HCT116 (cell line): ENCODE results near the gene CHAMP1. TPM values are rescaled to one million over a fixed set of nuclear protein-coding genes. Genes with fewer than 3 reads are reported as not detected.
A peak's percentile ranks its signal among the peaks of the same experiment; 100 is the strongest.
"Not testable (repeated sequence)": the region's sequence is repeated elsewhere in the genome, so short reads cannot be mapped to it uniquely, and the experiment has no call there.

ENCODE experiments used
- ATAC-seq: fragments of 200-7000 bp; cut with Tn5 transposase; 2 replicates; pipeline ENCODE4 v1.9.1; 2020; ENCODE audit warnings: mild to moderate bottlenecking, moderate library complexity
- BruUV-seq: library from RNA; stranded (reverse); fragments of 400-500 nt; replicated peaks from 2 replicates; lab custom pipeline; 2021; lab: Mats Ljungman, UMichigan
- CTCF ChIA-PET: fragments of 300-600 bp; sonication (Branson Sonifier 250); formaldehyde crosslinking; loops from one replicate; lab custom pipeline; 2021; ENCODE audit warnings: antibody characterized with exemption; lab: Charles Lee
- POLR2A ChIA-PET: fragments of 300-600, 350-600 bp; sonication (Branson Sonifier 250); formaldehyde crosslinking; loops from one replicate; lab custom pipeline; 2021; ENCODE audit warnings: antibody characterized with exemption; lab: Charles Lee
- RAD21 ChIA-PET, 2 experiments: fragments of 300-600 bp; sonication (Branson Sonifier 250); formaldehyde crosslinking; loops; one replicate each; lab custom pipeline; 2023; ENCODE audit warnings: low total read pairs in 2 of 2; ENCODE audit not compliant: uncharacterized antibody in 2 of 2, unreplicated experiment in 2 of 2, low non-redundant PET in 1 of 2; lab: Charles Lee
- DNase-seq: peaks from one replicate; pipeline ENCODE4 v3.0.0-alpha.2; 2010; ENCODE audit warnings: low read depth, low spot score
- H2AFZ ChIP-seq: fragments of 200-600 bp; shearing (Covaris generic), sonication (generic); 2 replicates; pipeline ENCODE4 v1.6.1; 2017; ENCODE audit warnings: low read depth, mixed run types, mixed read lengths, antibody characterized with exemption, low read length; ENCODE audit not compliant: poor library complexity, severe bottlenecking
- H3K27ac ChIP-seq: 2 replicates; pipeline ENCODE4 v1.5.1; 2012; ENCODE audit warnings: low read depth, low read length
- H3K27me3 ChIP-seq: fragments of 200-600 bp; sonication (generic); 2 replicates; pipeline ENCODE4 v1.6.1; 2016; ENCODE audit warnings: mixed run types, low read length, mixed read lengths; ENCODE audit not compliant: insufficient read depth
- H3K36me3 ChIP-seq, 2 experiments: fragments of 200-500 bp in 1 of 2; fragments of 200-600 bp in 1 of 2; sonication (Bioruptor generic) in 1 of 2; sonication (generic) in 1 of 2; 2 replicates each; pipeline versions ENCODE4 v1.5.1 to v1.6.1; 2014 to 2016; ENCODE audit warnings: low read length in 2 of 2, inconsistent platforms in 1 of 2, mixed read lengths in 1 of 2, mixed run types in 1 of 2; ENCODE audit not compliant: insufficient read depth in 2 of 2, control insufficient read depth in 1 of 2
- H3K4me1 ChIP-seq, 2 experiments: fragments of 200-600 bp in 1 of 2; sonication (generic) in 1 of 2; 2 replicates each; pipeline versions ENCODE4 v1.5.1 to v1.6.1; 2012 to 2017; ENCODE audit warnings: low read length in 2 of 2, inconsistent platforms in 1 of 2, mild to moderate bottlenecking in 1 of 2, mixed read lengths in 1 of 2, mixed run types in 1 of 2, moderate library complexity in 1 of 2; ENCODE audit not compliant: insufficient read depth in 2 of 2, control insufficient read depth in 1 of 2
- H3K4me2 ChIP-seq: fragments of 200-600 bp; sonication (generic); 2 replicates; pipeline ENCODE4 v1.6.1; 2017; ENCODE audit warnings: mixed run types, low read length, mixed read lengths
- H3K4me3 ChIP-seq, 2 experiments: fragments of 200-600 bp in 1 of 2; sonication (generic) in 1 of 2; replicated peaks in 1 of 2; 2 replicates each; pipeline ENCODE4 v1.5.1; 2011 to 2016; ENCODE audit warnings: low read length in 2 of 2, control low read depth in 1 of 2, low read depth in 1 of 2, mild to moderate bottlenecking in 1 of 2, mixed read lengths in 1 of 2, mixed run types in 1 of 2
- H3K79me2 ChIP-seq: fragments of 200-600 bp; sonication (generic); 2 replicates; pipeline ENCODE4 v1.6.1; 2017; ENCODE audit warnings: mild to moderate bottlenecking, mixed run types, low read length, moderate library complexity, mixed read lengths; ENCODE audit not compliant: insufficient read depth
- H3K9ac ChIP-seq: fragments of 200-600 bp; sonication (generic); 2 replicates; pipeline ENCODE4 v1.6.1; 2016; ENCODE audit warnings: low read length, mixed read lengths
- H3K9me2 ChIP-seq: fragments of 200-600 bp; sonication (generic), shearing (Covaris generic); 2 replicates; pipeline ENCODE4 v1.6.1; 2017; ENCODE audit warnings: mixed run types, mild to moderate bottlenecking, moderate library complexity; ENCODE audit not compliant: insufficient read depth
- H3K9me3 ChIP-seq, 2 experiments: fragments of 200-500 bp in 1 of 2; fragments of 200-600 bp in 1 of 2; sonication (Bioruptor generic) in 1 of 2; sonication (generic) in 1 of 2; 2 replicates each; pipeline ENCODE4 v1.6.1; 2014 to 2017; ENCODE audit warnings: low read length in 2 of 2, mixed read lengths in 2 of 2, inconsistent platforms in 1 of 2, low read depth in 1 of 2, mild to moderate bottlenecking in 1 of 2, mixed run types in 1 of 2, moderate library complexity in 1 of 2; ENCODE audit not compliant: control insufficient read depth in 1 of 2, insufficient read depth in 1 of 2
- H4K20me1 ChIP-seq: fragments of 200-600 bp; sonication (generic), shearing (Covaris generic); 2 replicates; pipeline ENCODE4 v1.6.1; 2017; ENCODE audit warnings: mixed run types, mild to moderate bottlenecking, moderate library complexity; ENCODE audit not compliant: insufficient read depth
- CTCF ChIP-seq, 3 experiments: fragments of 200-600 bp in 1 of 3; sonication (generic) in 1 of 3; IDR thresholded peaks in 2 of 3; conservative IDR thresholded peaks in 1 of 3; 2 replicates each; pipeline ENCODE4 v1.5.1; 2012 to 2017; ENCODE audit warnings: low read depth in 2 of 3, low read length in 2 of 3, antibody characterized with exemption in 1 of 3, borderline replicate concordance in 1 of 3, control low read depth in 1 of 3, mild to moderate bottlenecking in 1 of 3, mixed read lengths in 1 of 3, mixed run types in 1 of 3, moderate library complexity in 1 of 3; ENCODE audit not compliant: insufficient read depth in 1 of 3
- RAD21 ChIP-seq: IDR thresholded peaks from 2 replicates; pipeline ENCODE4 v1.6.1; 2012; ENCODE audit warnings: low read depth, mild to moderate bottlenecking
- intact Hi-C: fragments of 100-400 bp; cut with micrococcal nuclease; formaldehyde crosslinking; loops from 2 replicates; pipeline ENCODE4 v1.10.0; 2022
- microRNA-seq: library from miRNA; unstranded; fragments of <30 nt; microRNA quantifications from one replicate; pipeline ENCODE4, GENCODE V29; 2016; ENCODE audit warnings: borderline number of aligned reads
- total RNA-seq: library from RNA; stranded (reverse); gene quantifications from one replicate; pipeline ENCODE4 v1.2.1, GENCODE V29; 2021; ENCODE audit not compliant: unreplicated experiment

Gene CHAMP1
- total RNA-seq, 1 experiment from 2014 or later, result 31.5 TPM

- H3K9me2 ChIP-seq, H3K4me1 ChIP-seq, H3K36me3 ChIP-seq, DNase-seq, POLR2A ChIA-PET, H3K27me3 ChIP-seq, H3K9ac ChIP-seq, ATAC-seq, intact Hi-C loops, H3K9me3 ChIP-seq, CTCF ChIA-PET, BruUV-seq, H3K4me3 ChIP-seq, H2AFZ ChIP-seq, H3K79me2 ChIP-seq, H3K4me2 ChIP-seq, H3K27ac ChIP-seq, RAD21 ChIA-PET, H4K20me1 ChIP-seq: not testable (repeated sequence)
- TF ChIP-seq RAD21 (peak; percentile 12; the same call in 1 of the 2 replicates), CTCF (IDR thresholded peaks at IDR 0.05 in 2 of 3, conservative IDR thresholded peaks at IDR 0.05 in 1 of 3; ENCODE audit: borderline replicate concordance in 1 of 3, insufficient read depth in 1 of 3, low read depth in 2 of 3, low read length in 2 of 3) (peak; percentile 58 to 79 (median 59))
Observed at GRCh38 chr13:114352763-114353162, 38.5 kb downstream of the CHAMP1 start.

GRCh38 chr13:114353382-114353781 is 39.1 kb downstream of the CHAMP1 start:
- H3K9me3 ChIP-seq, H4K20me1 ChIP-seq, POLR2A ChIA-PET, H3K4me2 ChIP-seq, ATAC-seq, intact Hi-C loops, CTCF ChIA-PET, H2AFZ ChIP-seq, BruUV-seq, H3K27me3 ChIP-seq, H3K27ac ChIP-seq, H3K79me2 ChIP-seq, H3K4me3 ChIP-seq, H3K36me3 ChIP-seq, H3K9me2 ChIP-seq, RAD21 ChIA-PET, DNase-seq, H3K9ac ChIP-seq, H3K4me1 ChIP-seq: not testable (repeated sequence)

Small RNA genes within 50 kb of the gene (microRNA-seq; reads per million reads assigned to microRNA genes)
- not detected for gene MIR4502

Other genes with a start within 250 kb of the CHAMP1 start
- gene RASA3, start 181.9 kb upstream of the CHAMP1 start, total RNA-seq, result 18.6 TPM
- not detected for gene CFAP97D2, start 135.2 kb upstream of the CHAMP1 start, total RNA-seq
- gene CDC16, start 79.6 kb upstream of the CHAMP1 start, total RNA-seq, result 61.0 TPM
- gene UPF3A, start 32.9 kb upstream of the CHAMP1 start, total RNA-seq, result 31.8 TPM